Right atrium auricular region (tissue), 2 donors: Measurements from ENCODE around the gene P2RX5. TPM values are rescaled to one million over a fixed set of nuclear protein-coding genes. Genes with fewer than 3 reads are reported as not detected.

Experiments used
- DNase-seq: peaks from one replicate; pipeline ENCODE4 v3.0.0-alpha.2; 2019; ENCODE audit warnings: low spot score
- H3K27ac ChIP-seq, 2 donors: fragments of 200-600 bp; sonication (generic); 1 replicate in 1 of 2; 2 replicates in 1 of 2; pipeline ENCODE4 v1.5.1; 2016 to 2019
- H3K27me3 ChIP-seq, 2 donors: fragments of 200-600 bp; sonication (generic); one replicate each; pipeline versions ENCODE4 v1.5.1 to v1.6.0; 2017 to 2019
- H3K36me3 ChIP-seq: fragments of 200-600 bp; sonication (generic); one replicate; pipeline ENCODE4 v1.5.1; 2016
- H3K4me1 ChIP-seq, 2 donors: fragments of 200-600 bp; sonication (generic); one replicate each; pipeline versions ENCODE4 v1.5.1 to v1.6.0; 2017 to 2019
- H3K4me3 ChIP-seq, 2 donors: fragments of 200-600 bp; sonication (generic); 1 replicate in 1 of 2; 2 replicates in 1 of 2; pipeline ENCODE4 v1.5.1; 2017 to 2019; ENCODE audit warnings: mild to moderate bottlenecking in 1 of 2, moderate library complexity in 1 of 2
- H3K9me3 ChIP-seq, 2 donors: fragments of 200-600 bp; sonication (generic); one replicate each; pipeline ENCODE4 v1.5.1; 2019
- total RNA-seq, 2 donors: library from RNA; depleted of rRNA; stranded (reverse); fragments of >200 nt; gene quantifications; one replicate each; pipeline ENCODE4 v1.1.0, GENCODE V29; 2016
- TF ChIP-seq, protein P1 (sequence below), 2 donors: fragments of 200-600 bp; sonication (generic); IDR thresholded peaks; one replicate each; pipeline ENCODE4 v1.5.1; 2019; ENCODE audit warnings: antibody characterized with exemption in 2 of 2

Gene P2RX5
- total RNA-seq, 2 donors from 2014 or later, result 5.4 to 8.1 TPM

DNA sequence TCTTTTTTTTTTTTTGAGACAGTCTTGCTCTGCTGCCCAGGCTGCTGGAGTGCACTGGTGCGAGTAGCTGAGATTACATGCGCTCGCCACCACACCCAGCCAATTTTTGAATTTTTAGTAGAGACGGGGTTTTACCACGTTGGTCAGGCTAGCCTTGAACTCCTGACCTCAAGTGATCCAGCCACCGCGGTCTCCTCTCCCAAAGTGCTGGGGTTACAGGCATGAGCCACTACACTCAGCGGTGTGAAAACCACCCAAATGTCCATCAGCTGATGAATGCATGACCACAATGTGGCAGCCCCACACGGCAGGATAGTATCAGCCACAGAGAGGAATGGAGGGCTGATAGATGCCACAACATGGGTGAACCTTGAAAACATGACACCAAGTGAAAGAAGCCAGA lies 2.1 kb downstream of the P2RX5 start:
- Histone ChIP-seq H3K27ac (no peak overlapping the region), H3K36me3 (no peaks in the 10 kb centered on the region), H3K4me3 (no peak overlapping the region), H3K9me3 (no peaks in the 10 kb centered on the region), H3K4me1 (peaks cover 0 to 24% of the 10 kb centered on the region in 2 donors), H3K27me3 (peaks cover 0 to 11% of the 10 kb centered on the region in 2 donors)
- no peak for DNase-seq
- TF ChIP-seq, protein P1, sequence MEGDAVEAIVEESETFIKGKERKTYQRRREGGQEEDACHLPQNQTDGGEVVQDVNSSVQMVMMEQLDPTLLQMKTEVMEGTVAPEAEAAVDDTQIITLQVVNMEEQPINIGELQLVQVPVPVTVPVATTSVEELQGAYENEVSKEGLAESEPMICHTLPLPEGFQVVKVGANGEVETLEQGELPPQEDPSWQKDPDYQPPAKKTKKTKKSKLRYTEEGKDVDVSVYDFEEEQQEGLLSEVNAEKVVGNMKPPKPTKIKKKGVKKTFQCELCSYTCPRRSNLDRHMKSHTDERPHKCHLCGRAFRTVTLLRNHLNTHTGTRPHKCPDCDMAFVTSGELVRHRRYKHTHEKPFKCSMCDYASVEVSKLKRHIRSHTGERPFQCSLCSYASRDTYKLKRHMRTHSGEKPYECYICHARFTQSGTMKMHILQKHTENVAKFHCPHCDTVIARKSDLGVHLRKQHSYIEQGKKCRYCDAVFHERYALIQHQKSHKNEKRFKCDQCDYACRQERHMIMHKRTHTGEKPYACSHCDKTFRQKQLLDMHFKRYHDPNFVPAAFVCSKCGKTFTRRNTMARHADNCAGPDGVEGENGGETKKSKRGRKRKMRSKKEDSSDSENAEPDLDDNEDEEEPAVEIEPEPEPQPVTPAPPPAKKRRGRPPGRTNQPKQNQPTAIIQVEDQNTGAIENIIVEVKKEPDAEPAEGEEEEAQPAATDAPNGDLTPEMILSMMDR (IDR thresholded peaks at IDR 0.05), result no peak

DNA sequence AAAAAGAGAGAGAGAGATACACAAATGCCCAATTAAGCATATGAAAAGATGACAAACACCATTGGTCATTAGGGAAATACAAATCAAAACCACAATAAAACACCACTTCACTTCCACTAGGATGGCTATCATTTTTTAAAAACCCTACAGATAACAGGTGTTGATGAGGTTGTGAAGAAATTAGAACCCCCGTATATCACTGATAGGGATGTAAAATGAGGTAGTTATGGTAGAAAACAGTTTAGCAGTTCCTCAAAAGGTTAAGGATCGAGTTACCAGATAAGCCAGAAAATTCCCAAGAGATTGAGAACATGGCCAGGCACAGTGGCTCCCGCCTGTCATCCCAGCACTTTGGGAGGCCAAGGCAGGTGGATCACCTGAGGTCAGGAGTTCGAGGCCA lies 2.8 kb downstream of the P2RX5 start:
- Histone ChIP-seq H3K27me3 (peaks cover 0 to 11% of the 10 kb centered on the region in 2 donors), H3K4me1 (peaks cover 0 to 24% of the 10 kb centered on the region in 2 donors), H3K9me3 (no peaks in the 10 kb centered on the region), H3K4me3 (no peak overlapping the region), H3K27ac (no peak overlapping the region), H3K36me3 (no peaks in the 10 kb centered on the region)
- no peak for DNase-seq
- TF ChIP-seq, protein P1 (IDR thresholded peaks at IDR 0.05), result no peak

DNA sequence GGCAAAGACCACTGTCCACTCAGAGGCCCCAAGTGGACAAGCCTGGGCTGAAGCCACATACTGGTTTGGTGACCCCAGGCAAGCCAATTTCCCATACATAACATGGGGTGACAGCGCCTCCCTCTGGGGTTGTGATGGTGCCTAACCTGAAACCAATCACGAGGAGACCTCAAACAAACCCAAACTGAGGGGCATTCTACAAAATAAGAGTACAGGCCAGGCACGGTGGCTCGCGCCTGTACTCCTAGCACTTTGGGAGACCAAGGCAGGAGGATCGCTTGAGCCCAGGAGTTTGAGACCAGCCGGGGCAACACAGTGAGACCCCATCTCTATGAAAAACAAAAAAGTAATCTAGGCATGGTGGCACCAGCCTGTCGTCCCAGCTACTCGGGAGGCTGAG lies 3.6 kb downstream of the P2RX5 start:
- Histone ChIP-seq H3K36me3 (no peaks in the 10 kb centered on the region), H3K4me1 (peaks cover 0 to 24% of the 10 kb centered on the region in 2 donors), H3K4me3 (no peak overlapping the region), H3K9me3 (no peaks in the 10 kb centered on the region), H3K27me3 (peaks cover 0 to 11% of the 10 kb centered on the region in 2 donors), H3K27ac (no peak overlapping the region)
- no peak for DNase-seq
- TF ChIP-seq, protein P1 (IDR thresholded peaks at IDR 0.05), result no peak

DNA sequence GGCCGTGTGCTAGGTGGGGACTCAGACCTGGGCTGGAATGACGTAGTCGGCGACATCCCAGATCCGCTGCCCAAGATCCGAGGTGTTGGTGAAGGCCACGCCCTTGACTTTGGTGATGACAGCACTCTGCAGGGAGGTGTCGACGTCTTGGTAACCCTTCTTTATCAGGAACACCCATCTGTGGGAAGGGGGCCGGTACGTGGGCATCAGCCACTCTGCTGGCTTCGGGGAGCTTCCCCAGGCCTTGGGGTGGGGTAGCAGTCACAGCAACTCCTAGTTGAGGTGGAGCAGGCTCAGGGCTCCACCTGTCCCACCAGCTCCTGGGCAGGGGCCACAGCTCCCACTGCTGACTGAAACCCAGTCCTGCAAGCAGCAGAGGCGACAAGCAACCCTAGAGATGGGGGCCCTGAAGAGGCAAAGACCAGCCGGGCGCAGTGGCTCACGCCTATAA lies 4.3 kb downstream of the P2RX5 start:
- H3K36me3 ChIP-seq, result no peaks in the 10 kb centered on the region
- TF ChIP-seq, protein P1 (IDR thresholded peaks at IDR 0.05), result no peak
- no peak overlapping the region for H3K4me3 ChIP-seq
- DNase-seq, result no peak
- H3K27me3 ChIP-seq, result peaks cover 0 to 11% of the 10 kb centered on the region in 2 donors
- H3K4me1 ChIP-seq, result peaks cover 0 to 22% of the 10 kb centered on the region in 2 donors
- H3K27ac ChIP-seq, result no peak overlapping the region
- H3K9me3 ChIP-seq, result no peaks in the 10 kb centered on the region

DNA sequence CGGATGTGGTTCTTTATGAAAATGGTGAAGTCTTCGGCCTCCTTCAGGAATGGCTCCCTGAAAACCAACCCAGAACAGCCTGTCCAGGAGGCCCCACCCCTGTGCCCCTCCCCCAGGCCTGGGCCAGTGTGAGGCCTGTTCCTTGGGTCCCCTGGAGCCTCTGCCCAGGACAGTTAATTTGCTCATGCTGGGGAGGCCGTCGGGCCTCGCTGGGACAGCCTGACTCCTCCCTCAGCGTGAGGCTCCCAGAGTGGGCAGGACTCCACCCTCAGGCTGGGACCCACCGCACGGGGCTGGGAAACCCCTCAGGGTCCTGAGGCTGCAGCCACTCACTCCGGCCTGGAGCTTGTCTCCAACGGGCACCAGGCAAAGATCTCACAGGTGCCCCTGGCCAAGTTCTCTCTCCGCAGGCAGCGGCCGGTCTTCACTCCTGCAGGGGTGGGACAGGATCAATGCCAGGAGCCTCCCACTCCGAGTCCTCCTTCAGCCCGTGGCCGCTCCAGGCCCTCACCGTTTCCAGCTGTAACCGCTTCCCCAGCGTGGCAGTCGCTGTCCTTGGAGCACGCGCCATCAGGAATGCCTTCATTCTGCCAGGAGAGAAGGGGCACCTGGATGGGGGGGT lies 5.8 kb downstream of the P2RX5 start:
- no peaks in the 10 kb centered on the region for H3K9me3 ChIP-seq
- H3K27ac ChIP-seq, result no peak overlapping the region
- peaks cover 0 to 7% of the 10 kb centered on the region in 2 donors for H3K27me3 ChIP-seq
- H3K4me1 ChIP-seq, result peaks cover 0 to 7% of the 10 kb centered on the region in 2 donors
- no peaks in the 10 kb centered on the region for H3K36me3 ChIP-seq
- no peak for DNase-seq
- TF ChIP-seq, protein P1 (IDR thresholded peaks at IDR 0.05), result no peak
- H3K4me3 ChIP-seq, result no peak overlapping the region
